ENCODE measurements around the gene IPCEF1. TPM values are rescaled to one million over a fixed set of nuclear protein-coding genes. Genes with fewer than 3 reads are reported as not detected.

Gene IPCEF1
- total RNA-seq, 4 donors from 2014 or later, result 0.63 to 5.3 (median 1.9) TPM

DNA sequence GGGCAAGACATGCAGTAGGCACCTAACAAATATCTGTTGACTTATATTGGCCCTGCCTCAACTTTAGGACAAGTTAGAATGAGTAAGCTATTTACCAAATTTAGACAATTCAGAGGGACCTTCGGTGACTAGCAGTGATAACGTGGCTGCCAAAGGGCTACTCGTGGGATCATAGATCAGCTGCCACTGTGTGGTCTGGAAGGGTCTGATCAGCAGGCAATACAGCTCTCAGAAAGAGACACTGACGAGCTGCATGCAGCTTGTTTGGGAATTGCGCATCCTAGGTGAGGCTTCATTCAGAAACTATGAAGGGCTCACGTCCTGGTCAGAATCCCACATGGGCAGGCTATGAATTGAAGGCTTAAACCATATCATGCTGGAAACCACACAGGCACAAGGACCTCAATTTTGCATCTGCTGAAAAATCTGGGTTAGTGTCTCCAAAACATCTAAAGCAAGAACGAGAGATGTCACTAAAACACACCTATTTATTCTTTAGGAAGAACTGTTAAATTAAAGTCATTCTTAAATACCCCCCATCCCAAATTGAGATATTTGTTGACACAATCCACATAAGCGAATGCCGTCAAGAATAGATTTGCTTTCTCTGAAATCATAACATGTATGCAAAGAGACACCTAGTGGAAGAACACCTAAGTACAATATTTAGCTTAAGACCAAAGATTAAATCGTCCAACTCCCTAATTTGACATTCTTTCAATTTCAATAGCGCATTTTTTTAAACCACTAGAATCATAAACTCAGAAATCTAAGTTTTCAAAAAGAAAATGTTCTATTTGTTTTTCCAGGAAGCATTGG, 79.6 kb downstream of the IPCEF1 start:
- WGBS, 2 donors, result 37 to 43% methylated on average over 11 of the region's 11 CpGs
- Histone ChIP-seq H3K27me3 (no peaks in the 10 kb centered on the region), H3K9me3 (no peaks in the 10 kb centered on the region), H3K4me1 (peaks cover 0 to 16% (median 0%) of the 10 kb centered on the region in 4 donors), H3K4me3 (peak overlapping the region in 2 of 4 donors; percentile 19 to 30), H3K36me3 (no peaks in the 10 kb centered on the region), H3K27ac (no peak overlapping the region)
- TF ChIP-seq, protein P1, sequence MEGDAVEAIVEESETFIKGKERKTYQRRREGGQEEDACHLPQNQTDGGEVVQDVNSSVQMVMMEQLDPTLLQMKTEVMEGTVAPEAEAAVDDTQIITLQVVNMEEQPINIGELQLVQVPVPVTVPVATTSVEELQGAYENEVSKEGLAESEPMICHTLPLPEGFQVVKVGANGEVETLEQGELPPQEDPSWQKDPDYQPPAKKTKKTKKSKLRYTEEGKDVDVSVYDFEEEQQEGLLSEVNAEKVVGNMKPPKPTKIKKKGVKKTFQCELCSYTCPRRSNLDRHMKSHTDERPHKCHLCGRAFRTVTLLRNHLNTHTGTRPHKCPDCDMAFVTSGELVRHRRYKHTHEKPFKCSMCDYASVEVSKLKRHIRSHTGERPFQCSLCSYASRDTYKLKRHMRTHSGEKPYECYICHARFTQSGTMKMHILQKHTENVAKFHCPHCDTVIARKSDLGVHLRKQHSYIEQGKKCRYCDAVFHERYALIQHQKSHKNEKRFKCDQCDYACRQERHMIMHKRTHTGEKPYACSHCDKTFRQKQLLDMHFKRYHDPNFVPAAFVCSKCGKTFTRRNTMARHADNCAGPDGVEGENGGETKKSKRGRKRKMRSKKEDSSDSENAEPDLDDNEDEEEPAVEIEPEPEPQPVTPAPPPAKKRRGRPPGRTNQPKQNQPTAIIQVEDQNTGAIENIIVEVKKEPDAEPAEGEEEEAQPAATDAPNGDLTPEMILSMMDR (IDR thresholded peaks at IDR 0.05), result peak; percentile 36 to 71 (median 58)
- TF ChIP-seq EP300 (IDR thresholded peaks at IDR 0.05), result no peak
- DNase-seq (ENCODE audit: low spot score in 2 of 2), result no peak

DNA sequence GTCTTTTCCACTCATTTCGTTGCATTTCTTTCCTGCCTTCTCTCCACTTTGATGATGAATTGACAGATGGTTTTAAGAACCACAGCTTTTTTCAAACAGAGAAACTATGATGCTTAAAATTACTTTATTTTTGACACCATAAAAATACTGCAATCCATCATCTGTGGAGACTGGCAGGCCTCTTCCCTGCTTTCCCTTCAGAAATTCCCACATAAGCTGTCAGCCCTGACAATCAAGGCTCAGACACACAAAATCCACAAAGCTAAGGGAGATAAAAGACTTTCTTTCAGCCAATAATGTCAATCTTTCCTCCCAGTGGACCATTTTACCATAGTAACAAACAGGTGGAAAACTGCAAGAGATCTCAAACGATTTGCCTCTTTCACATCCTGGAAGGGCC, 82.4 kb downstream of the IPCEF1 start:
- whole genome bisulfite sequencing, 2 donors, result 88 to 91% methylated on average over 2 of the region's 2 CpGs
- Histone ChIP-seq H3K36me3 (no peaks in the 10 kb centered on the region), H3K9me3 (no peaks in the 10 kb centered on the region), H3K27me3 (no peaks in the 10 kb centered on the region), H3K27ac (no peak overlapping the region), H3K4me1 (peaks cover 0 to 16% (median 0%) of the 10 kb centered on the region in 4 donors), H3K4me3 (no peak overlapping the region)
- no peak for TF ChIP-seq POLR2A (IDR thresholded peaks at IDR 0.05)
- TF ChIP-seq EP300 (IDR thresholded peaks at IDR 0.05), result no peak
- TF ChIP-seq, protein P1 (IDR thresholded peaks at IDR 0.05), result no peak
- DNase-seq (ENCODE audit: low spot score in 2 of 2), result no peak

DNA sequence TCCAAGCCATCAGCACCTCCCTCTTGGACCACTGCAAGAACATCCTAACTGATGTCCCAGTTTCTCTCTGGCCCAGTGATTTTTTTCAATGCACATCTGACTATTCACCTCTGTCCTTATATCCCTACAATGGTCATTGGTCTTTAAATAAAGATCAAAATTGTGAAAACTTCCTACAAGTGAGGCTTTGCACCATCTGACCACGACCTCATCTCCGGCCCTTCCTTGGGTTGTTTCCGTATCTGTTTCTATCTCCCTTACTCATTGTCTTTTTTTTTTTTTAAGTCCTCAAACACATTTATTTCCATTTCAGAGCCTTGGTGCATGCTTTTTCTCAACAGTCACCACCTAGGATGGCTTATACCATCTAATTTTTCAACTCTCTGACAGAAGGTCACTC, 88.1 kb downstream of the IPCEF1 start:
- H3K36me3 ChIP-seq, result no peaks in the 10 kb centered on the region
- TF ChIP-seq POLR2A (IDR thresholded peaks at IDR 0.05), result no peak
- TF ChIP-seq, protein P1 (IDR thresholded peaks at IDR 0.05), result no peak
- no peak for TF ChIP-seq EP300 (IDR thresholded peaks at IDR 0.05)
- H3K27me3 ChIP-seq, result no peaks in the 10 kb centered on the region
- H3K4me1 ChIP-seq, result no peaks in the 10 kb centered on the region
- WGBS, 2 donors, result 90 to 93% methylated on average over 3 of the region's 3 CpGs
- H3K27ac ChIP-seq, result no peak overlapping the region
- no peak overlapping the region for H3K4me3 ChIP-seq
- DNase-seq (ENCODE audit: low spot score in 2 of 2), result no peak
- H3K9me3 ChIP-seq, result no peaks in the 10 kb centered on the region

DNA sequence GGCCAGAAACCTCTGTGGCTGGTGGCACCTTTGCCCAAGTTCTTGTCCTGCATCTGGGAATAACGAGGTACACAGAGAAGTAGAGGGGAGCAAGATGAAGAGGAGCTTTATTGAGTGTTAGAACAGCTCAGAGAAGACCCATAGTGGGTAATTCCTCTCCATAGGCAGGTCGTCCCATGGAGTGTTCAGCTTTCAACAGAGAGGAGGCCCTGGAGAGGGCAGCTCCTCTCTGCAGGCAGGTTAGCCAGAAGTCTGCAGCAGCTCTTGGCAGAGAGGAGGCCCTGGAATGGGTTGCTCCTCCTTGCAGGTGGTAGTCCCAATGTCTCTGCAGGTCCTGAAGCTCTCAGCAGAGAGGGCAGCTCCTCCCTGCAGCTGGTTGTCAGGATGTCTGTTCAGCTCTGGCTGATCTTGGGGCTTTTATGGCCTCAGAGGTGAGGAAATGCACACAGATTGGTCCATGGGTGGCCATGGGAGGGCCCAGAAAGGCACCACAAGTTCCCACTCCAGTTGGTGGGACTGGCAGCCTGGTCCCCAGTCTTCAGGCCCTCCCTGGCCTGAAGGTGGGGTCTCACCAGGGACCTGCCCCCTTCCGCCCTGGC, 89.0 kb downstream of the IPCEF1 start:
- no peak overlapping the region for H3K4me3 ChIP-seq
- no peak for DNase-seq (ENCODE audit: low spot score in 2 of 2)
- H3K27ac ChIP-seq, result no peak overlapping the region
- no peaks in the 10 kb centered on the region for H3K9me3 ChIP-seq
- no peaks in the 10 kb centered on the region for H3K27me3 ChIP-seq
- H3K36me3 ChIP-seq, result no peaks in the 10 kb centered on the region
- no peaks in the 10 kb centered on the region for H3K4me1 ChIP-seq
- TF ChIP-seq EP300 (IDR thresholded peaks at IDR 0.05) (no peak), POLR2A (IDR thresholded peaks at IDR 0.05) (no peak)
- TF ChIP-seq, protein P1 (IDR thresholded peaks at IDR 0.05), result no peak
- WGBS, 2 donors, result 83 to 90% methylated on average over 2 to 3 of the region's 3 CpGs

DNA sequence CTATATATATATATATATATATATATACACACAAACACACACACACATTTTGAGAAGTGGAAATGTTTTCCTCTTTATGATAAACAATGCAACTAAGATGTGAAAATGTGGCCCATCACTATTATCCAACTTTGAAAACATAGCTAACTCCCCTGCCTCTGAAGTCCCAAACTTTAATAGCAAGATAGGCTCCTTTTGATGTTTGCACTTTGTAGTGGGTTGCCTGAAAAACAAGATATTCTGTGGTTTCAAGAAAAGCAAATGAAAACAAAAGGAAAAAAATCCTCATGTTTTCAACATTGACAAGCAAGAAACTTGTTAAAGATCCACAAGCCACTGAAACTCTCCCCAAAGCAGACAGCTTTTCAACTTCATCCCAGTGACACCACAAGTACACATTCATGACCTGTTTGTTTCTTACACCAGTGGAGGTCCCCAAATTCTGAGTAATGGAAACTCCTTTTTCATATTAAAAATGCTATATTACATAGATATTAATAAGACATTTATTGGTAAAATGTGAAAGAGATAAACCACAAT, 90.0 kb downstream of the IPCEF1 start:
- Histone ChIP-seq H3K9me3 (no peaks in the 10 kb centered on the region), H3K4me1 (no peaks in the 10 kb centered on the region), H3K4me3 (no peak overlapping the region), H3K27me3 (no peaks in the 10 kb centered on the region), H3K27ac (no peak overlapping the region), H3K36me3 (no peaks in the 10 kb centered on the region)
- no peak for TF ChIP-seq POLR2A (IDR thresholded peaks at IDR 0.05)
- TF ChIP-seq EP300 (IDR thresholded peaks at IDR 0.05), result no peak
- TF ChIP-seq, protein P1 (IDR thresholded peaks at IDR 0.05), result no peak
- no peak for DNase-seq (ENCODE audit: low spot score in 2 of 2)

Measured in tibial nerve (tissue), 4 donors.